IPS-NIHi7 (cell line): ENCODE data around the gene RAB28.

ENCODE experiments used
- DNase-seq: peaks from one replicate; pipeline ENCODE4 v3.0.0; 2012; ENCODE audit warnings: mixed read lengths; ENCODE audit errors: extremely low spot score

The RAB28 gene

GRCh38 chr4:13378973-13379759 is 105.0 kb downstream of the RAB28 start:
- DNase-seq, result no peak

GRCh38 chr4:13371048-13371447 is 113.1 kb downstream of the RAB28 start:
- DNase-seq, result no peak

GRCh38 chr4:13368217-13368616 is 115.9 kb downstream of the RAB28 start:
- DNase-seq, result no peak

- DNase-seq, result no peak
Observed at GRCh38 chr4:13367691-13368090, 116.4 kb downstream of the RAB28 start.

GRCh38 chr4:13367244-13367643 is 116.9 kb downstream of the RAB28 start:
- DNase-seq, result no peak

- no peak for DNase-seq
Observed at GRCh38 chr4:13365195-13365594, 118.9 kb downstream of the RAB28 start.

GRCh38 chr4:13364653-13365052 is 119.5 kb downstream of the RAB28 start:
- no peak for DNase-seq

GRCh38 chr4:13364172-13364571 is 120.0 kb downstream of the RAB28 start:
- DNase-seq, result no peak

GRCh38 chr4:13359809-13360208 is 124.3 kb downstream of the RAB28 start:
- no peak for DNase-seq

GRCh38 chr4:13355111-13355880 is 128.8 kb downstream of the RAB28 start:
- no peak for DNase-seq

GRCh38 chr4:13349096-13349495 is 135.0 kb downstream of the RAB28 start:
- no peak for DNase-seq

- no peak for DNase-seq
Observed at GRCh38 chr4:13348216-13348615, 135.9 kb downstream of the RAB28 start.

- no peak for DNase-seq
Observed at GRCh38 chr4:13347517-13348125, 136.5 kb downstream of the RAB28 start.

- DNase-seq, result no peak
Observed at GRCh38 chr4:13344216-13344615, 139.9 kb downstream of the RAB28 start.

- DNase-seq, result no peak
Observed at GRCh38 chr4:13340672-13341071, 143.5 kb downstream of the RAB28 start.

GRCh38 chr4:13331827-13332226 is 152.3 kb downstream of the RAB28 start:
- DNase-seq, result no peak

GRCh38 chr4:13329963-13330362 is 154.2 kb downstream of the RAB28 start:
- DNase-seq, result no peak

GRCh38 chr4:13329340-13329850 is 154.7 kb downstream of the RAB28 start:
- no peak for DNase-seq

GRCh38 chr4:13328591-13328990 is 155.5 kb downstream of the RAB28 start:
- DNase-seq, result no peak

- no peak for DNase-seq
Observed at GRCh38 chr4:13327991-13328390, 156.1 kb downstream of the RAB28 start.

GRCh38 chr4:13325744-13326143 is 158.4 kb downstream of the RAB28 start:
- no peak for DNase-seq

- DNase-seq, result no peak
Observed at GRCh38 chr4:13323921-13324320, 160.2 kb downstream of the RAB28 start.
